CD4-positive, alpha-beta T cell (primary cell): Measurements from ENCODE around the gene XCL2. TPM values are rescaled to one million over a fixed set of nuclear protein-coding genes. Genes with fewer than 3 reads are reported as not detected.

ENCODE experiments used
- ATAC-seq: fragments of 200-7000 bp; cut with Tn5 transposase; one replicate; pipeline ENCODE4 v1.10.0; 2022; ENCODE audit warnings: mild to moderate bottlenecking; ENCODE audit not compliant: poor library complexity
- CTCF ChIA-PET: fragments of 350-600 bp; sonication (Branson Sonifier 250); formaldehyde crosslinking; loops from one replicate; lab custom pipeline; 2021; ENCODE audit warnings: antibody characterized with exemption, inconsistent platforms; lab: Charles Lee
- POLR2A ChIA-PET: fragments of 350-600 bp; sonication (Branson Sonifier 250); formaldehyde crosslinking; loops from one replicate; lab custom pipeline; 2021; ENCODE audit warnings: antibody characterized with exemption, inconsistent platforms; lab: Charles Lee
- DNase-seq, 14 experiments: peaks; one replicate each; pipeline ENCODE4 v3.0.0-alpha.2; 2013 to 2020; ENCODE audit warnings: mixed read lengths in 2 of 14
- H3K27ac ChIP-seq, 2 donors: one replicate each; pipeline versions ENCODE4 v1.5.1 to v1.7.0; 2013; ENCODE audit warnings: low read length in 2 of 2, low read depth in 1 of 2, mild to moderate bottlenecking in 1 of 2
- H3K27me3 ChIP-seq, 2 experiments: 1 replicate in 1 of 2; 2 replicates in 1 of 2; pipeline versions ENCODE4 v1.6.1 to v1.7.0; 2013; ENCODE audit warnings: low read length in 2 of 2, control low read depth in 1 of 2, mild to moderate bottlenecking in 1 of 2, moderate library complexity in 1 of 2; ENCODE audit not compliant: insufficient read depth in 2 of 2, control insufficient read depth in 1 of 2
- H3K36me3 ChIP-seq: one replicate; pipeline ENCODE4 v1.6.1; 2013; ENCODE audit warnings: low read length, control low read depth; ENCODE audit not compliant: insufficient read depth
- H3K4me1 ChIP-seq: one replicate; pipeline ENCODE4 v1.6.1; 2013; ENCODE audit warnings: low read length, control low read depth; ENCODE audit not compliant: insufficient read depth
- H3K4me3 ChIP-seq: one replicate; pipeline ENCODE4 v1.5.1; 2013; ENCODE audit warnings: mild to moderate bottlenecking, low read length, moderate library complexity
- H3K9me3 ChIP-seq, 2 experiments: 1 replicate in 1 of 2; 2 replicates in 1 of 2; pipeline versions ENCODE4 v1.6.1 to v1.7.0; 2013; ENCODE audit warnings: low read length in 2 of 2, mild to moderate bottlenecking in 2 of 2, control low read depth in 1 of 2, moderate library complexity in 1 of 2; ENCODE audit not compliant: control insufficient read depth in 1 of 2, insufficient read depth in 1 of 2
- H3K27ac Mint-ChIP-seq: one replicate; pipeline ENCODE4 v1.8.0; 2020; ENCODE audit warnings: mixed read lengths
- H3K27me3 Mint-ChIP-seq: one replicate; pipeline ENCODE4 v1.8.0; 2021; ENCODE audit warnings: mixed read lengths
- H3K36me3 Mint-ChIP-seq: one replicate; pipeline ENCODE4 v1.8.0; 2021; ENCODE audit warnings: low read depth, mixed read lengths
- H3K4me1 Mint-ChIP-seq: one replicate; pipeline ENCODE4 v1.8.0; 2021; ENCODE audit warnings: low read depth, mixed read lengths
- H3K4me3 Mint-ChIP-seq: one replicate; pipeline ENCODE4 v1.8.0; 2020; ENCODE audit warnings: mild to moderate bottlenecking, mixed read lengths
- H3K9me3 Mint-ChIP-seq: one replicate; pipeline ENCODE4 v1.8.0; 2020; ENCODE audit warnings: mixed read lengths
- CTCF ChIP-seq: fragments of 200-600 bp; IDR thresholded peaks from one replicate; pipeline ENCODE4 v1.8.0; 2022; ENCODE audit warnings: antibody characterized with exemption, mild to moderate bottlenecking
- intact Hi-C, 2 experiments: fragments of 100-400 bp; cut with DNase I in 1 of 2; cut with micrococcal nuclease in 1 of 2; formaldehyde crosslinking; loops; one replicate each; pipeline versions ENCODE4 v1.15.1 to v1.9.0; 2023 to 2025; cut with DNase I, micrococcal nuclease
- total RNA-seq, 174 experiments: library from RNA in 2 of 174; stranded (reverse) in 2 of 174; gene quantifications; one replicate each; pipeline ENCODE4 v1.2.3 and lab custom pipeline; 2021 to 2026

The XCL2 gene
- total RNA-seq, 2 experiments from 2014 or later = not detected

- ATAC-seq (no peak), DNase-seq (no peak)
- Histone ChIP-seq H3K36me3 (no peaks in the 10 kb centered on the region), H3K9me3 (no peaks in the 10 kb centered on the region), H3K4me3 (no peak overlapping the region), H3K4me1 (peaks cover 21% of the 10 kb centered on the region), H3K27ac (no peak overlapping the region), H3K27me3 (no peaks in the 10 kb centered on the region)
- intact Hi-C loops = no loop called here
- Mint-ChIP-seq H3K27ac (no peak overlapping the region), H3K4me1 (peaks cover 29% of the 10 kb centered on the region), H3K9me3 (no peaks in the 10 kb centered on the region), H3K36me3 (no peaks in the 10 kb centered on the region), H3K27me3 (no peaks in the 10 kb centered on the region), H3K4me3 (no peak overlapping the region)
- TF ChIP-seq CTCF = no peak
- ChIA-PET POLR2A (no interaction called here), CTCF (interaction anchor here (1.0 kb wide), 1 partner anchor 9 kb away, joined by 3 read pairs; no protein-coding TSS in a partner anchor)
Observed at GRCh38 chr1:168507828-168508227, 36.0 kb downstream of the XCL2 start.

- Histone ChIP-seq H3K4me3 (no peak overlapping the region), H3K9me3 (no peaks in the 10 kb centered on the region), H3K27ac (no peak overlapping the region), H3K36me3 (no peaks in the 10 kb centered on the region), H3K4me1 (peaks cover 16% of the 10 kb centered on the region), H3K27me3 (no peaks in the 10 kb centered on the region)
- POLR2A ChIA-PET = no interaction called here
- intact Hi-C loops = no loop called here
- DNase-seq (no peak), ATAC-seq (no peak)
- Mint-ChIP-seq H3K36me3 (no peaks in the 10 kb centered on the region), H3K27ac (no peak overlapping the region), H3K27me3 (no peaks in the 10 kb centered on the region), H3K4me1 (peaks cover 23% of the 10 kb centered on the region), H3K4me3 (no peak overlapping the region), H3K9me3 (no peaks in the 10 kb centered on the region)
- CTCF ChIA-PET = no interaction called here
- TF ChIP-seq CTCF = no peak
Observed at GRCh38 chr1:168507231-168507630, 36.6 kb downstream of the XCL2 start.

- no peaks in the 10 kb centered on the region for H3K27me3 Mint-ChIP-seq
- H3K9me3 ChIP-seq = no peaks in the 10 kb centered on the region
- no peak for DNase-seq
- H3K4me3 ChIP-seq = no peak overlapping the region
- H3K4me1 ChIP-seq = peaks cover 15% of the 10 kb centered on the region
- ChIA-PET CTCF (no interaction called here), POLR2A (no interaction called here)
- intact Hi-C loops = no loop called here
- no peaks in the 10 kb centered on the region for H3K36me3 Mint-ChIP-seq
- H3K9me3 Mint-ChIP-seq = no peaks in the 10 kb centered on the region
- H3K27me3 ChIP-seq = no peaks in the 10 kb centered on the region
- no peak overlapping the region for H3K4me3 Mint-ChIP-seq
- no peak for ATAC-seq
- no peak overlapping the region for H3K27ac ChIP-seq
- TF ChIP-seq CTCF = no peak
- peaks cover 25% of the 10 kb centered on the region for H3K4me1 Mint-ChIP-seq
- no peaks in the 10 kb centered on the region for H3K36me3 ChIP-seq
- H3K27ac Mint-ChIP-seq = no peak overlapping the region
Observed at GRCh38 chr1:168506204-168506819, 37.5 kb downstream of the XCL2 start.
